Lower lobe of right lung (tissue), 2 donors: ENCODE data around the gene FBN1. TPM values are rescaled to one million over a fixed set of nuclear protein-coding genes. Genes with fewer than 3 reads are reported as not detected.

ENCODE experiments used
- ATAC-seq, 2 donors: fragments of 200-7000 bp; cut with Tn5 transposase; one replicate each; pipeline ENCODE4 v1.9.1; 2020 to 2022; ENCODE audit warnings: mild to moderate bottlenecking in 2 of 2, moderate library complexity in 2 of 2
- DNase-seq: peaks from one replicate; pipeline ENCODE4 v3.0.0-alpha.2; 2020
- H3K27ac ChIP-seq: fragments of 200-600 bp; one replicate; pipeline ENCODE4 v1.8.0; 2022
- H3K27me3 ChIP-seq: fragments of 200-600 bp; one replicate; pipeline ENCODE4 v1.8.0; 2022; ENCODE audit warnings: low read depth
- H3K36me3 ChIP-seq: fragments of 200-600 bp; one replicate; pipeline ENCODE4 v1.8.0; 2022; ENCODE audit warnings: mild to moderate bottlenecking
- H3K4me1 ChIP-seq: fragments of 200-600 bp; one replicate; pipeline ENCODE4 v1.8.0; 2022
- H3K4me3 ChIP-seq: fragments of 200-600 bp; one replicate; pipeline ENCODE4 v1.8.0; 2022; ENCODE audit warnings: mild to moderate bottlenecking
- H3K9me3 ChIP-seq: fragments of 200-600 bp; one replicate; pipeline ENCODE4 v1.8.0; 2022
- CTCF ChIP-seq: fragments of 200-600 bp; IDR thresholded peaks from one replicate; pipeline ENCODE4 v1.8.0; 2022; ENCODE audit warnings: antibody characterized with exemption, mild to moderate bottlenecking
- intact Hi-C: fragments of 100-400 bp; cut with DNase I; formaldehyde crosslinking; loops from one replicate; pipeline ENCODE4 v1.11.0; 2022
- total RNA-seq: library from RNA; stranded (reverse); fragmentation: NEBNext Ultra II Directional; extraction: Animal tissue kit (Norgen Biotek cat#: 25700); gene quantifications from one replicate; pipeline ENCODE4 v1.2.1, GENCODE V29; 2021
- donor health status: DM: no; HTN: yes; CAD: no; lungs with severe emphysema.

FBN1 gene
- total RNA-seq, 1 donor from 2014 or later, result 75.3 TPM

DNA sequence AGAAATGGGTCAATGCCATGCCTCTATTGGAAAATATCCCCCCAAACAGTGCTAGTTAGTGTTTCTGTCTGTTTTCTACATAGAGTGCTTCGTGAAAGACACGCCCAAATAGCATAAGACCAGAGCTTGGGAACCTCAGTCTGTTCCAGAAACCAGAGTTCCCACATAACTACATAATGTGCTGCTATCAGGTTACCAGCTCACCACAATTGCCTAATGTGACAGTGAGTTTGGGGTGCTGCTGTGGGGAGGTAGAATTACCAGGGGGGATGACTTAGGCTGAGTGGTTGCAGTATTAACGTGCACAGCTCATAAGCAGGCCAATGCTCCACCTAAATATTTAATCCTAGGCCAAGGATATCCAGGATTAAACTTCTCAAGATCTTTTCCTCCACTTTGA lies 275.0 kb downstream of the FBN1 start:
- intact Hi-C loops, result no loop called here

GRCh38 chr15:48367483-48367882 lies 278.0 kb downstream of the FBN1 start:
- Histone ChIP-seq H3K36me3 (no peaks in the 10 kb centered on the region), H3K4me3 (no peak overlapping the region), H3K4me1 (no peaks in the 10 kb centered on the region), H3K9me3 (no peaks in the 10 kb centered on the region), H3K27ac (no peak overlapping the region), H3K27me3 (no peaks in the 10 kb centered on the region)
- intact Hi-C loops, result no loop called here
- no peak for DNase-seq
- no peak for ATAC-seq
- TF ChIP-seq CTCF, result no peak

More for the DNA sequence above, 275.0 kb downstream of the FBN1 start:
- Histone ChIP-seq H3K4me1 (no peaks in the 10 kb centered on the region), H3K27me3 (no peaks in the 10 kb centered on the region), H3K4me3 (no peak overlapping the region), H3K36me3 (no peaks in the 10 kb centered on the region), H3K9me3 (no peaks in the 10 kb centered on the region), H3K27ac (no peak overlapping the region)
- TF ChIP-seq CTCF, result no peak
- no peak for ATAC-seq
- DNase-seq, result no peak

GRCh38 chr15:48366584-48367312 lies 278.8 kb downstream of the FBN1 start:
- no peaks in the 10 kb centered on the region for H3K9me3 ChIP-seq
- intact Hi-C loops, result no loop called here
- no peaks in the 10 kb centered on the region for H3K4me1 ChIP-seq
- no peak overlapping the region for H3K4me3 ChIP-seq
- TF ChIP-seq CTCF, result no peak
- H3K27me3 ChIP-seq, result no peaks in the 10 kb centered on the region
- no peaks in the 10 kb centered on the region for H3K36me3 ChIP-seq
- no peak overlapping the region for H3K27ac ChIP-seq
- ATAC-seq, result no peak
- no peak for DNase-seq

GRCh38 chr15:48365575-48365974 lies 279.9 kb downstream of the FBN1 start:
- intact Hi-C loops, result no loop called here
- ATAC-seq (no peak), DNase-seq (no peak)
- Histone ChIP-seq H3K36me3 (no peaks in the 10 kb centered on the region), H3K27me3 (no peaks in the 10 kb centered on the region), H3K4me3 (no peak overlapping the region), H3K27ac (no peak overlapping the region), H3K9me3 (no peaks in the 10 kb centered on the region), H3K4me1 (no peaks in the 10 kb centered on the region)
- no peak for TF ChIP-seq CTCF

DNA sequence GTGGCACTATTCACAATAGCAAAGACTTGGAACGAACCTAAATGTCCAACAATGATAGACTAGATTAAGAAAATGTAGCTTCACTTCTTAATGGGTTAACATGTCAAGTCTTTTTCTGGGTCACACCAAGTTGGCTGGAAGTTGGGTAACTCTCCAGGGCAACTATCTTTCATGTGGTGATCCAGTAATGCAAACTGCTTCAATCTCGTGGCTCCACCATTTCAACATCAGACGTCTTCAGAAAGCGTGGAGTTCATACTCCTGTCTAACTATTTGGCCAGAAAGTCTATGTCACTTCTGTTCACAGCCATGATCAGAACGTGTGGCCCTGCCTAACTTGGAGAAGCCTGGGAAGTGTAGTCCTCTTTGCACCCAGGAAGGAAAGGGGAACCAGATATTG lies 282.0 kb downstream of the FBN1 start:
- Histone ChIP-seq H3K27me3 (no peaks in the 10 kb centered on the region), H3K4me3 (no peak overlapping the region), H3K9me3 (no peaks in the 10 kb centered on the region), H3K36me3 (no peaks in the 10 kb centered on the region), H3K27ac (no peak overlapping the region), H3K4me1 (peaks cover 4% of the 10 kb centered on the region)
- TF ChIP-seq CTCF, result no peak
- DNase-seq (no peak), ATAC-seq (no peak)
- intact Hi-C loops, result no loop called here
